Activated T-helper 9 cell treated with anti-CD3 and anti-CD28 coated beads, Interleukin-2, amount 50 U/mL, for 16 hours (primary cell): ENCODE results near the gene PTPN2.

Experiments used
- DNase-seq: peaks from one replicate; pipeline ENCODE4 v3.0.0-alpha.2; 2020; ENCODE audit warnings: low read depth

The PTPN2 gene

DNA sequence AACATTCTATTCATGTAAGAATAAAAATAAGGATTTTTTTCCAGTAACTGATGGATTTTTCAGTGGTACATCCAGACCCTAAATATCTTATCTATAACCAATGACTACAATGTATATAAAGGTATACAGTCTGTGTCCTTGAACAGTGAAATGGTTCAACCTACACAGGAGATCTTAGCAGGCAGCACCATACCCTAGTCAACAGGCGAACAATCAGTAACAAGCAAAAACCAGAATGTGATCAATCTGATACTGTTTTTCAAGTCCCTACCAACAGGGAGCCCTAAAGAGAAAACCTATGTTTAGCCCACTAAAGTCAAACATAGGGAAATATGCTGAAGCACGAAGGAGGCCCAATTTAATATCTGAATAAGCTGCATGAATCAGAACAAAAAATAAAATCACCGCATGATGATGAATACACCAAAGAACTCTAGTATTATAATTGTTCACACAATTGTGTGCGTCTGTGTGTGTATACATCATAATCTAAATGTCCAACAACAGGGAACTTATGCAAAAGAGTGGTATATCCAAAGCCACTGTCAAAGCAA lies 26.0 kb downstream of the PTPN2 start:
- DNase-seq: no peak

DNA sequence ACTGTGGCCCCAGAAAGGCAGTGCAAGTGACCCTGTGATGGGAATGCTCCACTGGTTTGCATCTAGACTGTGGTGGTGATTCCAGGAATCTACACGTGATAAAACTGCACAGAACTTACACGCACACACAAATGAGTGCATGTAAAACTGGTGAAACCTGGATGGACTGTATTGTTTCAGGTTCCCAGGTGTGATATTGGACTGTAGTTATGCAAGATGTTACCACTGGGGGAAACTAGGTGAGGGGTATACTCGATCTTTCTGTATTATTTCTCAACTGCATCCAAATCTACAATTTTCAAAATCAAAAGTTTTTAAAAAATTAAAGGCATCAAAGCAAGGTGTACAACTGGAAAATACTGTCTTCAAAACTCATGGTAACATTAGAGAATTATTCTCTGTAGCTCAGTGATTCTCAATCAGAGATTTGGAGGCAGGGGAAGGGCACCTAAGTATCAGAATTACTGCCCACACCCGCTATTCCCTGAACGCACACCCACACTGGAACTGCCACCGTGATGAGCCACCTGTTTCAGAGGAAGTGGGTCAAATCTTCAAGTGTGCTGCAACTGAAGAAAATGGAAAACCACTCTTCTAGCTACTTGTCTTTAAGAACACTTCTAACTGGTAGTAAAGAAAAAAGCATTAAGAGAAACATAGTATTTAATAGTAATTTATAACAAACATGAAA lies 26.7 kb downstream of the PTPN2 start:
- DNase-seq: no peak

DNA sequence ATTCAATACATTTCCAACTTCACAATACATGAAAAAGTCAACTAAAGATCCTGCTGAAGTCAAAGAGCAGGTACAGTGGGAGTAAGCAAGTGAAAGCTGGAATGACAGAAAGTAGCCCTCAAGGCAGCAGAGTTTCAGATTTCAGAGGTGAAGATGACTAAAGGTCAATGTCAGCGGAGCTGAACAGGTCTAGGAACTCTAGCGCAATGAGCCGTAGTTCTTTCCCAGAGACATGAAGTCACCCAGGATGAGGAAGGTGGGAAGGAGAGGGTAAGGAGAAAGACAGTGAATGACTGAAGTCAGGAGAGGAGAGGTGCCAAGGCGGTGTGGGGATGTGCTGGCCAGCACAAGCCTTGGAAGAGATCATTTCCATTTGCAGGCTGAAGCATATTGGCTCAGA lies 28.1 kb downstream of the PTPN2 start:
- no peak for DNase-seq

DNA sequence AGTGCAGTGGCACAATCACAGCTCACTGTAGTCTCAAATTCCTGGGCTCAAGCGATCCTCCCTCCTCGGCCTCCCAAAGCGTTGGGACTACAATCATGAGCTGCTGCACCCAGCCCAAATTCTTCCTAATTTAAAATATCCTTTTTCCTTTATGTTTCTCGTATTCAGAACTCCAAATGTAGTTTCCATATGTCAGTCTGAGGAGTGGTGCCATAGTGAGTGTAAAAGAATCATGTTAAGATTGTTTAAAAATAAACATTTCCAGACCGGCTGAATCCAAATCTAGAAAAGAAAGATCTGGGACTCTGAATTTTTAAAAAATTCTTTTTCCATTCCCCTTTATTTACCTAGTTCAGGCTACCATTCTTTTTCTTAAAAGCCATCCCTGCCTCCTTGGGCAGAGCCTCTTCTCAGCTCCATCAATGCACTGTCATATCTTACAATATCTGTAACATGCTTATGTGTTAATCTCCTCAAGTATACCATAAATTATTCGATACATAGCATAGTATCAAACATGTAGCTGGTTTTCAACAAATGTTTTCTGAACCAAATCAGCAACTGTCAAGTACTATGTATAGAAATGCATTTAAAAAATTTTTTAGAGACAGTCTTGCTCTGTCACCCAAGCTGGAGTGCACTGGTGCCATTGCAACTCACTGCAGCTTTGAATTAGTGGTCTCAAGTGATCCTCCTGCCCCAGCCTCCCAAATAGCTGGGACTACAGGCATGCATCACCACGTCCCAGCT lies 31.3 kb downstream of the PTPN2 start:
- DNase-seq: no peak

DNA sequence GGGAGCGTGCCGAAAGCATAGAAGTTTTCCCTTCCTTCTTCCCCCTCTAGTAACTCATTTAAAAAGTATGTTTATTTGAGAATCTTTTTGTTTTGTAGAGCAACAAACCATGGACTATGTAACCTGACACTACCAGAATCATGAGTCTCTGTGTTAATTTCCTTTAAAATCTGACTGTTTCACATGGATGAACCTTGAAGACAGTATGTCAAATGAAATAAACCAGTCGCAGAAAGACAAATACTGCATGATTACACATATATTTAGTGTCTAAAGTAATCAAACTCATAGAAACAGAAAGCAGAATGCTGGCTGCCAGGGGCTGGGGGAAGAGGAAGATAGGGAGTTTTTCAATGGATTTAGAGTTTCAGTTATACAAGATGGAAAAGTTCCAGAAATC lies 32.3 kb downstream of the PTPN2 start:
- no peak for DNase-seq

DNA sequence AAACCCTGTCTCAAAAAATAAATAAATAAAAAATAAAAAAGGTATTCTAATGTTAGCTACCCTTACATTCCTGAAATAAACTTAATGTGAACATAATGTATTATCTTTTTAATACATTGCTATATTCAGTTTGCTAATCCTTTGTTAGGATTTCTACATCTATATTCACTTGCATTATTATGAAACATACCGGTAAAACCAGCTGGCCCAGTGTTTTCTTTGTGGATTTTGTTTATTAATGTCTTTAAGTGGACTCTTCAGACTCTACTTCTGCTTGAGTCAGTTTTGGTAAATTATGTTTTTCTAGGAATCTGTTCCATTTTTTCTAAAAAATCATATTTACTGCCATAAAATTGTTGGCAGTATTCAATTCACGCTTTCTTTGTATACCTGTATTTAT lies 34.5 kb downstream of the PTPN2 start:
- no peak for DNase-seq

DNA sequence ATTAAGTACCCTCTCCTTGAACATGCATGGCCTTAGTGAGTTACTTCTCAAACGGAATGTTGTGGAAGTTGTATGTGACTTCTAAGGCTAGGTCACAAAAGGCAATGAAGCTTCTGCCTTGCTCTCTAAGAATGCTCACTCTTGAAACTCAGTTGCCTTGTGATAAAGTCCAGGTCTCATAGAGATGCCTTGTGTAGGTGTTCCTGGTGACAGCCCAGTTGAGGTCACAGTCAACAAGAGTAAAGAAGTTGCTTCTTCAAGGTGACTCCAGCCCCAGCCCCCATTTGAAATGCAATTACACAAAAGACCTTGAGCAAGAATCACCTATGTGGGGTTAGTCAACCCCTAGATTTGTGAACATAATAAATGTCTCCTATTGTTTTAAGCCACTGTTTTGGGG lies 35.6 kb downstream of the PTPN2 start:
- DNase-seq: no peak

DNA sequence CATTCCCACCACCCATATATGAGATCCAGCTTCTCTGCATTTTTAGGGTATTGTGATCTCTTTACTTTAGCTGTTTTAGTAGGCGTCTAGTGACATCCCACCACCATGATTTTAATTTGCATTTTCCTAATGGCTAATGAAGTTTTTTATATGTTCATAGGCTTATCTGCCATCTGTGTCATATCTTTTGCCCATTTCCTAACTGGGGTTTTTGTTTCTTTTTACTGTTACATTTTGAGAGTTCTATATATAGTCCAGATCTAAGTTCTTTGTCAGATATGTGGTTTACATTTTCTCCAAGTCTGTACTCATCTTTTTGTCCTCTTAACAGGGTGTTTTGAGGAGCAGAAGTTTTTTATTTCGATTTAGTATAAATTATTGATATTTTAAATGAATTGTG lies 39.6 kb downstream of the PTPN2 start:
- DNase-seq: no peak

DNA sequence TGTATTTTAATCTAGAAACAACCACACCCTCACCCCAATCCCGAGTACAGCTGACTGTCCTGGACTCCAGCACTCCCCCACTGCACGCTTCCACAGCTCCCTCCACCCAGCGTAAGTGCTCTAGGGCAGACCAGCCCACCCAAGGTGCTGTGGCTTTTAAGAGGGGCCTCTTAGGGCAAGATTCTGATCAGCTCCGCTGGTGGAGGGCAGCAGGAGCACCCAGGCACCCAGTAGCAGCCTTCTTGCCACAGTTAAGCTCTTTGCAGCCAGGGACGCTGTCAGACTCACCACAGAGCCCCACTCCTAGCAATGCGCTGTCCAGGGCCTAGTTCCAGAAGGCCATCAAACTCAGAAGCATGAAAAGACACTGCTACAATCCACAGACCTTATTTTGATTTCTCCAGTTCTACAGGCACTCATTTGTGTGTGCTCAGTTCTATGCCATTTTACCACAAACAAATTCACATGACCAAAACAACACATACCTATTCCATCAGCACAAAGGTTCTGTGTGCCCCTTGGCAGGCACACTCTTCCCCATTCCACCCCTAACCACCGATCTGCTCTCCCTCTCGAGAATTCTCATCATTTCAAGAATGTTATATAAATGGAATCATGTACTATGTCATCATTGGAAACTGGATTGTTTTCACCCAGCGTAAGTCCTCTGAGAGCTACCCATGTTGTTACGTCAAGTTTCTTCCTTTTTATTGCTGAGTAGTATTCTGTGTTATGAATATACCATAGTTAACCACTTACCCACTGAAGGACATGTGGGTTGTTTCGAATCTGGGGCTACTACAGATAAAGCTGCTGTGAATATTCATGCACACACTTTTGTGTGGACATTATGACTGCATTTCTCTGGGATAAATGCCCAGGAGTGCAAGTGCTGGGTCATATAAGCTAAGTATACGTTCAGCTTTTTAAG lies 40.4 kb downstream of the PTPN2 start:
- no peak for DNase-seq

DNA sequence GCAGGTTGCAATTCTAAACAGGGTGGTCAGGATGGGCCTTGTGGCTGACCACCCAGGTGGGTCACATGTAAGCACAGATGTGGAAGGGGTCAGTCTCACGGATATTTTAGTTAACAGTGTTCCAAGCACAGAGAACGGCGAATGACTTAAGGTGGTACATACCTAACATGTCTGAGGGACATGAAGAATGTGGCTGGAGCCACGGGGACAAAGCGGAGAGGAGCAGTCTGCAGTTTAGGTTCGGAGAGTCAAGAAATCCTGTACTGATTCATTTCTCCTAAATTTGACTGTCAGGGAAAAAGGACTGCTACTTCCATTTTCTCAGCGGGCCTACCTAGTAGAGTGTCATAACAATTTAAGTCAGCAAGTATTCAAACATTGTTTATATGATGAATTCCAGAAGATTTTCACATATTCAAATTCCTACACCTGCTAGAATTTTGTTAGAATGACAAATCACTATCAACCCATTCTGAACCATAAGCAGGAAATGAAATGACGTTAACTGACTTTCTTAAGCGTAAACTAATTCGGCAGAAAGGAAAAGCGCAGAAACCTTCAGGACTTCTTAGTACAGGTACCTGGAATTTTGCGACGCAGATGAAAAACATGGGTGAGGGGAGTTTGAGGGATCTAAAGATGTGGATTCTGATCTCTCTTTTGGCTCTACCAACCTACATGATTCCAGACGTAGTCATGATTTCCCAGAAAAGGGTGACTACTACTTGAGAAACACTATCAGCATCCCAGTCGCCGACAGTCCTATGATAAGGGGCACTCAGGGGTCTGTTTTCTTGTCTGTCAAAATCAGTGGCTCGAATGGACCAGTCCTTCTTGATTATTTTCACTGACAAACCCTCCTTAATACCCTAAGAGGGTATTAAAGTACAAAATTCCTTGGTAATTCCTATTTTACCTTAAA lies 41.3 kb downstream of the PTPN2 start:
- DNase-seq: no peak

DNA sequence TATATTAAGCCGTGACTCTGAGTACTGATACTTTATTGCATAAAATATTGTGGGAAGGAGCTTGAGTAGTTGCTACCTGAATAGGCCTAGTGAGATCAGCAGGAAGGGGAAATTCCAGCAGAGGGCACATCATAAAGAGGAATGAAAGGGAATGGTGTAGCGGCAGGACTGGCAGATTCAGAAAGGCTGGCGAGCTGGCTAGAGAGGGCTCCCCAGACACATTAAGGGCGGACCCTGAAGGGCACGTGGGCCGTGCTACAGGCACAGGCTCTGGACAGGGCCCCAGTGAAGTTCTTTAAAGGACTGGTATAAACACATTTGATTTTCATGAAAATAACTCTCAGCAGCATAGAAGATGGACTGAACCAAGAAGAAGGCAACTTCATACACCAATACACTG lies 43.0 kb downstream of the PTPN2 start:
- DNase-seq: no peak

DNA sequence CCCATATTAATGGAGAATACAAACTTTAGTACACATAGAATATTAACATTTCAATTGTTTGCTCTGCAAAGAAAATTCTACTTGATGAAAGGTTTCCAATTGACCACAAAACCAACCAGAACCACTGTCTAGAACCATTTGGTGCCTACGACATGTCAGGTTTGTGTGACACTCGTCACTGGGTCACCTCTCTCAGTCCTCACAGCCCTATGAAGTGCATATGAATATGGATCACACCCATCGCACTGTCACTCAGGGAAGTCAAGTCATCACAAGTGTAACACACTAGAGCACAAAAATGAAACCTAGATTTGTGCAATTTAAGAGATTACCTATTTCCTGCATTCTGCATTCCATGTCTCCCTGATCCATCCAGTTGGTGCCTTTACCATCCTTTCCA lies 43.7 kb downstream of the PTPN2 start:
- no peak for DNase-seq

DNA sequence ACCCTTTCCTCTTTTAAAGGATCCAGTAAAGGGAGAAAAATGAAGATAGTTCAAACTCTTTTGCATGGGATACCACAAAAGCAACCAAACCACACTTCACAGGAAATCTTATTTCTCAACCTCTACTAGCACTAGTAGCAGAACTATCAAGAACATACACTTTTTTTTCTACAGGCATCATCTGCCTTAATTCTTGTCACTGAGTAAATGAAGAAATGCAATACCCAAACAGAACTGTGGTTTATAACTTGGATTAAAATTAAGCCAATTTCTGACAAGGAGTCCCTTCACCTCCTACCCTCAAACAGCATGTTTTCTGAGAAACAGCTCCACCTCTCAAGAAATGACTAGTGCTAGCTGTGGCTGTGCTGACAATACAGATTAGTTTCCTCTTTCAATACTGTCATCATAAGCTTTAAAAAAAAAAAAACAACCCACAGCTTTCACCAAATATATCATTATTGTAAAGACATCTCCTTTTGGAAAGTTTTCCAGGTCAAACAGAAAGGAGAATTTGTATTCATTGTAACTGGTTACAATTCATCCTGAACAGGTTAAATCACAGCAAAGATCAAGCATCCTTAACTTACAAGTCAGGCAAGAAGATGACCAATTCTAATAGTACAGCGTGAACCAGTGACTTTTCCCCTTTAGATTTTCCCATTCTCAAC lies 44.4 kb downstream of the PTPN2 start:
- no peak for DNase-seq

DNA sequence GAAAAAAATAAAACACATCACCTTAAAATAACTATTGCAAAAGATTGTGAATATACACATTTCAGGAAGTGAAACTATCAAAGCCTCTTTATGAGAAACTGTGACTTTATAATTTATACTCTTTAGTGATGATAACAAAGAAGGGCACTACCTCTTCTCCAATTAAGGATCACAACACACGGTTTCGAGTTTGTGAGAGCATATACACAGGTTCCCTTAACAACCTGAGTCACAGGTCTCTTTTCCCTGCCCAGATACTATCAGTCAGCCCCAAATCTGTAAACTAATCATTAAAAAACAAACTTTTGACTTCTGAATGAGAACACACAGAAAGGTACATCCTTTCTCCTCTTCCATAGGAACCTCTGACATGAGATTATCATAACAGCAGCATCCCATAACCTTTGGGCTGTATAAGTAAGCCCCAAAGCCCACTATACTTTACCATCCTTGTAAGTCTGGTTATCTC lies 44.9 kb downstream of the PTPN2 start:
- no peak for DNase-seq

DNA sequence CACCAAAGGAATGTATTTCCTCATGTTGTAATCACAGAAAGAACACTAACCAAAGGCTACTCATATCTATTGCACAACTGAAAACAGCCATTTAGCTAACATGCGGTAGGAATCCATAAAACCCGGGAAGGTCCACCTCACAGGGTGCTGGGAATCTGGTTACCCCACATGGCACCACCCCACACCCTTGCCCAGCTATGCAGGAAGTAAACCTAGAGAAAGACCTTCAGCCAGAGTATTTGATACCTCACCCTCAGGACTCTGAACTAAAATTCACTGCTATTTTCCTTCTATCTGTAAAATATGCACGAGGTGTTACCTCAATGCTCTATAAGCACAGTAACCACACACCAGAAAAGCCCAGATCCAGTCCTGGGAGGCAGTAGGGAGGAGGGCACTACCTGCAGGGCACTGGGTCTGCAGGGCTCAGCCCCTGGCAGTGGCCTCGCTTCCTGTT lies 45.8 kb downstream of the PTPN2 start:
- no peak for DNase-seq

DNA sequence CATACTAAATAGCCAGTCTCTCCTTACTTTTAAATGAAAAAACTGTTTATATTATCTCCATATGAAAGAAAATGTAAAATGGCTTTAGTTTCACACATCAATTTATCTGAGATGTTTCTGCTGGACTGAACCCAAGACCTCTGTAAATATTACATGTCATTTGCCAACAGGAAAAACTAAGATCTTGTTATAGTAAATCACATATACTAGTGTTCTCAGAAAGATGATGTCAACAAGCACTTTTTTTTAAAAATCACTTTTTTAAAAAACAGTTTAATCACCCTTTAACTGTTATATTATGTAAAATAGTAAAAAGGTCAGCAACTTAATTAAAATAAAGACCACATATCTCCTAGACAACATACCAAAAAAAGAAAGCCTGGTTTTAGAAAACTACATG lies 46.3 kb downstream of the PTPN2 start:
- DNase-seq: no peak

DNA sequence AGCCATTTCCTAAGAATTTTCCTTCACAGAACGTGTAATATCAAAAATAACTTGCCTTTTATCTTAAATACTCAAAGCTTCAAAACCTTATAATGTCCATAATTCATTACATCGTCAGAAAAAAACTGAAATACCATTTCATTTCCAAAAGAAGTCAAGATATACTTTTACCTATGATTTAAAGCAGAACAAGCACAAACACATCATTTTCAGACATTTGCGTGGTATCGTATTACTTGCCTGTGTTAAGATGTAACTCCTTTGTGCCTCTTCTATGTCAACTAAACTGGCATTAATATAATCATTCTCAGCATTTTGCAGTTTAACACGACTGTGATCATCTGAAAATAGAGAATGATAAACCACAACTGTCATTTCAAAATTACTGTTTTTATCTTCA lies 47.5 kb downstream of the PTPN2 start:
- DNase-seq: no peak

DNA sequence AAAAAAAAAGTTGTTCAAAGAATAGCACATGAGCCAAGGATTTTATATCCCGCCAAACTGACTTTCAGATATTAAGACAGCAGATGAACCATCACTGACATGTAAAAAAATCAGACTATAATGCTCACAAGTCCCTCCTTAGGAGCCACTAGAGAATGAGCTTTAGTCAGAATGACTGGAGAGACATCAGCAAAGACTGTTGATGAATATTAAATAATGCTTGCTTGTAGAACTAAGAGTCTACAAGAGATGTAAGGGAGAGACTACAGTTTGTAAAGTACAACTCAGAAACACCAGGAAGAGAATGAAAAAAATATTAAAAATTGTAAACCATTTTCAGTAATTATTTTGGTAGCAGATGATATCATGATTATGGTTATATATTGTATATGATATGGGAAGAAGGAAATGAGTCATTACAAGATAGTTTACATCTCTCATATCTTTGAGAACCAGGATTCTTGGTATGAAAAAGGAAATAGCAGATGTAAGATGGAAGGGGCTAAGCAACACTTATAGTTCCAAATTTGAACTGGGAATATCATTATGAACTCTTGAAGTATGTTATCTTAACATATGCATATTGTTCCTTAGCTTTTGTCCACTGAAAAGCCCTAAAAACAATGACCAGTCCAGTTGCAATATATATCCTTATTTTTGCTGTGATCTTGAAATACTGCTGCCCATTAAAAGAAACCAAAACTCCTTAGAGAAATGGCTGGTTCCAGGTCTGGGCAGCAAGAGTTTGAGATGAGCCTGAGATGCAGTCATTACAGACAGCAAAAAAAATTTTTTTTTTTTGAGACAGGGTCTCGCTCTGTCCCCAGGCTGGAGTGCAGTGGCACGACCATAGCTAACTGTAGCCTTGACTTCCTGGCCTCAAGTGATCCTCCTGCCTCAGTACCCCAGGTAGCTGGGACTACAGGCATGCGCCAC lies 55.7 kb downstream of the PTPN2 start:
- DNase-seq: no peak

DNA sequence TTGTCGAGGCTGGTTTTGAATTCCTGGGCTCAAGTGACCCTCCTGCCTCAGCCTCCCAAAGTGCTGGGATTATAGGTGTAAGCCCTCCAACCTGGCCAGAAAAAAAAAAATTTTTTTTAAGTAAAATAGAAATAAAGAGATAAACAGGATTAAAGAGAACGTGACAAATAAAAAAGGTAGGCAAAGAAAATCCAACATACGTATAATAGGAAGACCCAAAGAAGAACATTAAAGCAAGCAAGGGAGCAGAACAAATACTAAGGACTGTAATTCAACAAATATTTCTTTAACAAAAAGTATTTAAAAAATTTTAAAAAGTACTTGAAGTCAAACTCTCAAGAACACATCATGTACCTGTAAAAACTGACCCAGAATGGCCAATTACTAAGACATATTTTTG lies 56.4 kb downstream of the PTPN2 start:
- DNase-seq: no peak

DNA sequence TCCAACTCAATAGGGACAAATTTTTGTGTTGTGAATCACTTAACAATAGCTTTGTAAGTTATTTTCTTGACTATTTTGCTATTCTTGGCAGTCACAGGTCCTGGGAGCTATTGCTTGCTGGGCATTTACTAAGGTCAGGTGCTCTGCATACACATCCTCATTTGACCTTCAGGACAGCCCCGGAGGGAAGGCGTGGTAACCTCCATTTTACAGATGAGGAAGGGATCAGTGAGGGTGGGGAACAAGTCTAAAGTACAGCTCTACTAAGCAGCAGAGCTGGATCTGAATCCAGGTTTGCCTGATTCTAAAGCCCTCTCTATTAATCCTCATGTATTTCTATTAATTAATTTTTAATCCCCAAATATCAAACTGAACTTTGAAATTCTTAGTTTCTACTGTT lies 58.8 kb downstream of the PTPN2 start:
- no peak for DNase-seq
